Vagina (tissue), 2 donors: Measurements from ENCODE around the gene TSNAXIP1. TPM values are rescaled to one million over a fixed set of nuclear protein-coding genes. Genes with fewer than 3 reads are reported as not detected.

ENCODE experiments used
- DNase-seq, 2 donors: peaks; one replicate each; pipeline ENCODE4 v3.0.0-alpha.2; 2017; ENCODE audit errors: extremely low spot score in 2 of 2
- H3K27ac ChIP-seq: fragments of 200-600 bp; sonication (generic); one replicate; pipeline ENCODE4 v1.5.1; 2019
- H3K27me3 ChIP-seq: fragments of 200-600 bp; sonication (generic); one replicate; pipeline ENCODE4 v1.5.1; 2019
- H3K36me3 ChIP-seq, 2 donors: fragments of 200-600 bp; sonication (generic); one replicate each; pipeline ENCODE4 v1.5.1; 2017 to 2019
- H3K4me1 ChIP-seq: fragments of 200-600 bp; sonication (generic); one replicate; pipeline ENCODE4 v1.5.1; 2019
- H3K4me3 ChIP-seq, 2 donors: fragments of 200-600 bp; sonication (generic); 1 replicate in 1 of 2; 2 replicates in 1 of 2; pipeline ENCODE4 v1.5.1; 2016 to 2019
- H3K9me3 ChIP-seq: fragments of 200-600 bp; sonication (generic); one replicate; pipeline ENCODE4 v1.5.1; 2019
- POLR2A ChIP-seq, 2 donors: fragments of 450-650 bp; IDR thresholded peaks; one replicate each; pipeline ENCODE4 v1.6.1; 2017; ENCODE audit warnings: antibody characterized with exemption in 2 of 2, mild to moderate bottlenecking in 2 of 2, moderate library complexity in 2 of 2
- POLR2AphosphoS5 ChIP-seq, 2 donors: sonication (generic); formaldehyde crosslinking; IDR thresholded peaks; one replicate each; pipeline ENCODE4 v1.9.0; 2017; ENCODE audit warnings: antibody characterized with exemption in 2 of 2, mild to moderate bottlenecking in 2 of 2, low read depth in 1 of 2; ENCODE audit not compliant: insufficient read depth in 1 of 2
- intact Hi-C: fragments of 100-400 bp; cut with DNase I; formaldehyde crosslinking; loops from one replicate; pipeline ENCODE4 v1.15.1; 2023
- total RNA-seq: library from RNA; depleted of rRNA; stranded (reverse); fragments of >200 nt; gene quantifications from one replicate; pipeline ENCODE4 v1.2.3, GENCODE V29; 2016
- TF ChIP-seq, protein P1 (sequence below), 3 experiments: fragments of 450-650 bp in 2 of 3; fragments of 200-600 bp in 1 of 3; sonication (generic) in 1 of 3; IDR thresholded peaks; one replicate each; pipeline ENCODE4 v1.5.1; 2017 to 2019; ENCODE audit warnings: antibody characterized with exemption in 3 of 3, mild to moderate bottlenecking in 2 of 3, moderate library complexity in 2 of 3

The TSNAXIP1 gene
- total RNA-seq, 1 donor from 2014 or later, result not detected

DNA sequence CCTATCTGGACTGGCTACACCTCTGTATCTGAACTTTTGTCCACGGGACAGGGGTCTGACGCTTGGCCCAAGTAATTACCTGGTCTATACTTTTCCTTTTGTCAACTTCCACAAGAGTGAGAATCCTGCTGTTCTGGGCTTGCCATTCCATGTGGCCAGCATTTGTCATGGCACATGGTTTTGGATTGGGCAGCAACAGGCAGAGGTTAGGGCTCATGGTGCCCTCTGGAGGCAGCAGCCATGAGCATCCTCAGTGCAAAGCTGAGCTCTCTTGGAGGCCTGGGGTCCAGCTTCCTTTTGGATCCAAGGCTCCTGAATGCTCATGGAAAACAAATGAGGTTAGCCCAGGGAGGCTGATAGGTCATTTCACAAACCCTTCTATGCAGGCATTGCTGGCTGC lies 58.6 kb downstream of the TSNAXIP1 start:
- Histone ChIP-seq H3K27ac (no peak overlapping the region), H3K4me3 (no peak overlapping the region), H3K4me1 (peaks cover 37% of the 10 kb centered on the region), H3K9me3 (no peaks in the 10 kb centered on the region), H3K36me3 (peaks cover 0 to 44% of the 10 kb centered on the region in 2 donors), H3K27me3 (no peaks in the 10 kb centered on the region)
- TF ChIP-seq POLR2AphosphoS5 (IDR thresholded peaks at IDR 0.05; ENCODE audit: insufficient read depth in 1 of 2, low read depth in 1 of 2) (no peak), POLR2A (IDR thresholded peaks at IDR 0.05) (no peak)
- TF ChIP-seq, protein P1, sequence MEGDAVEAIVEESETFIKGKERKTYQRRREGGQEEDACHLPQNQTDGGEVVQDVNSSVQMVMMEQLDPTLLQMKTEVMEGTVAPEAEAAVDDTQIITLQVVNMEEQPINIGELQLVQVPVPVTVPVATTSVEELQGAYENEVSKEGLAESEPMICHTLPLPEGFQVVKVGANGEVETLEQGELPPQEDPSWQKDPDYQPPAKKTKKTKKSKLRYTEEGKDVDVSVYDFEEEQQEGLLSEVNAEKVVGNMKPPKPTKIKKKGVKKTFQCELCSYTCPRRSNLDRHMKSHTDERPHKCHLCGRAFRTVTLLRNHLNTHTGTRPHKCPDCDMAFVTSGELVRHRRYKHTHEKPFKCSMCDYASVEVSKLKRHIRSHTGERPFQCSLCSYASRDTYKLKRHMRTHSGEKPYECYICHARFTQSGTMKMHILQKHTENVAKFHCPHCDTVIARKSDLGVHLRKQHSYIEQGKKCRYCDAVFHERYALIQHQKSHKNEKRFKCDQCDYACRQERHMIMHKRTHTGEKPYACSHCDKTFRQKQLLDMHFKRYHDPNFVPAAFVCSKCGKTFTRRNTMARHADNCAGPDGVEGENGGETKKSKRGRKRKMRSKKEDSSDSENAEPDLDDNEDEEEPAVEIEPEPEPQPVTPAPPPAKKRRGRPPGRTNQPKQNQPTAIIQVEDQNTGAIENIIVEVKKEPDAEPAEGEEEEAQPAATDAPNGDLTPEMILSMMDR (IDR thresholded peaks at IDR 0.05), result no peak
- no peak for DNase-seq
- intact Hi-C loops, result no loop called here

DNA sequence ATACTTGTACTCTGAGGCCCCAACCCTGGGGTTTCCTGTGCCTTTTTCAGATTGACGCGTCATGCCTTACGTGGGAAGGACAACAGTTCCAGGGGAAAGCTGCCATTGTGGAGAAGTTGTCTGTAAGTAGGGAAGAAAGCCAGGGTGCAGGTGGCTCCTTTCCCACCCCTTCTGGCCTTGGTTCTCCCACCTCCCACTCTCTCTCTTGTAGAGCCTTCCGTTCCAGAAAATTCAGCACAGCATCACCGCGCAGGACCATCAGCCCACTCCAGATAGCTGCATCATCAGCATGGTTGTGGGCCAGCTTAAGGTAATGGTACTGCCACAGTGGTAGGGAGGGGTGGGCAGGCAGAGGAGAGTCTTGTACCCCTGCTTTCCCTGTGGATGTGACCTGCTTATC lies 61.6 kb downstream of the TSNAXIP1 start:
- intact Hi-C loops, result no loop called here
- H3K27me3 ChIP-seq, result no peaks in the 10 kb centered on the region
- TF ChIP-seq POLR2AphosphoS5 (IDR thresholded peaks at IDR 0.05; ENCODE audit: insufficient read depth in 1 of 2, low read depth in 1 of 2) (no peak), POLR2A (IDR thresholded peaks at IDR 0.05) (no peak)
- TF ChIP-seq, protein P1 (IDR thresholded peaks at IDR 0.05), result no peak
- H3K27ac ChIP-seq, result no peak overlapping the region
- H3K36me3 ChIP-seq, result peaks cover 0 to 50% of the 10 kb centered on the region in 2 donors
- H3K4me1 ChIP-seq, result peaks cover 16% of the 10 kb centered on the region
- DNase-seq, result no peak
- no peak overlapping the region for H3K4me3 ChIP-seq
- H3K9me3 ChIP-seq, result no peaks in the 10 kb centered on the region

DNA sequence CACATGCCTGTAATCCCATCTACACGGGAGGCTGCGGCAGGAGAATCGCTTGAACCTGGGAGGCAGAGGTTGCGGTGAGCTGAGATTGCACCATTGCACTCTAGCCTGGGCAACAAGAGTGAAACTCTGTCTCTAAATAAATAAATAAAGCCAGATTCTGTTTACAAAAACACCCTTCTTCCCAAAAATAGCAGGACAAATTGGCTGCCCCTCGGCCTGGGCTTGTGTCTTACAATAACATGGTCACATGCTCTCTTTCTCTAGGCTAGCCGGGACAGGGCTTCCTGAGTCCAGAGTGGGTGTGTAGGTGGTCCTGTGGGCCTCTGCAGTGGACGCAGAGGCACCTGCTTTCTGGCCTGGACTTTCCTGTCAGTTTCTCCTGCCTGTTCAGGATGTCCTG lies 63.0 kb downstream of the TSNAXIP1 start:
- DNase-seq, result no peak
- Histone ChIP-seq H3K27me3 (no peaks in the 10 kb centered on the region), H3K4me1 (peaks cover 22% of the 10 kb centered on the region), H3K9me3 (no peaks in the 10 kb centered on the region), H3K36me3 (peaks cover 0 to 50% of the 10 kb centered on the region in 2 donors), H3K27ac (no peak overlapping the region), H3K4me3 (no peak overlapping the region)
- TF ChIP-seq, protein P1 (IDR thresholded peaks at IDR 0.05), result no peak
- TF ChIP-seq POLR2A (IDR thresholded peaks at IDR 0.05) (no peak), POLR2AphosphoS5 (IDR thresholded peaks at IDR 0.05; ENCODE audit: insufficient read depth in 1 of 2, low read depth in 1 of 2) (no peak)
- intact Hi-C loops, result no loop called here

DNA sequence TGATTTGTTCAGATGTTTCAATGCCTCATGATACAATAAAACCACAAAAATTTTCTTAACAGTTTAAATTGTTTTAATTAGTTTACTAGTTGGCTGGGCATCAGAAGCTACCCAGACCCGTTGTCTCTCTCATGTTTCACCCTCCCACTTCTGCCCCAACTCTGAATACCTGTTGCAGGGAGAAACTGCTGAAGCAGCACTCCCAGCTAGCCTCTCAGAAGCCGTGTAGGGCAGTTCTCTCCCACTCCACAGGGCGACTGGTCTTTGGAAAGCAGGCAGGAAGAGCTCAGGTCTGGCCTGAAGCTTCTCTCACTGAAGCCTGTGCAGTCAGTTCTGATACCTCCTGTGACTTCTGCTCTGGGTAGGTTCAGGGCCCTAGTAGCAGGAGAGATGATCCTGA lies 64.6 kb downstream of the TSNAXIP1 start:
- H3K4me3 ChIP-seq, result no peak overlapping the region
- no peak for DNase-seq
- intact Hi-C loops, result no loop called here
- TF ChIP-seq POLR2A (IDR thresholded peaks at IDR 0.05), result no peak
- no peak for TF ChIP-seq POLR2AphosphoS5 (IDR thresholded peaks at IDR 0.05; ENCODE audit: insufficient read depth in 1 of 2, low read depth in 1 of 2)
- TF ChIP-seq, protein P1 (IDR thresholded peaks at IDR 0.05), result no peak
- no peaks in the 10 kb centered on the region for H3K9me3 ChIP-seq
- H3K27ac ChIP-seq, result no peak overlapping the region
- H3K27me3 ChIP-seq, result no peaks in the 10 kb centered on the region
- H3K36me3 ChIP-seq, result peaks cover 0 to 46% of the 10 kb centered on the region in 2 donors
- H3K4me1 ChIP-seq, result peaks cover 39% of the 10 kb centered on the region

DNA sequence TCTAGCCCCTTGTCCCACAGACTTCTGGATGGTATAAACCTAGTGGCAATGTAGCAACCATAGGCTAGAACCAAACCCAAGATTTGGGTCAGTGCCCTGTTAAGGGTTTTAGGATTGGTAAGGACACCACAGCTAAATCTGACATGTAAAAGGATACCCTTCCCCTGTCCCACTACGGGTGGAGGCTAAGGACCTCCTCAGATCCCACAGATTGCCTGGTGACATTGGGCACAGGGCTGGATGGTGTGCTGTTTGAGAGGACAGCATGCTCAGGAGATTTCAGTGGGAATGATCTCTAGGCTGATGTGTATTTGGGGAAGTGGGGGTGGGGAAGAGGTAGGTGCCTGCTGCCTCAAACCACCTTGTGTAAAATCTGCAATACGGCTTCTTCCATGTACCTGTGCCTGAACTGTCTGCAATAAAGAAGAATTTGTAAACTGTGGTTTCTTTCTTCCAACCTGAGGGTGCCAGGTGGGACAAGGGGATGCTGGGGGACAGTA lies 65.5 kb downstream of the TSNAXIP1 start:
- TF ChIP-seq, protein P1 (IDR thresholded peaks at IDR 0.05), result no peak
- TF ChIP-seq POLR2A (IDR thresholded peaks at IDR 0.05), result no peak
- no peak for TF ChIP-seq POLR2AphosphoS5 (IDR thresholded peaks at IDR 0.05; ENCODE audit: insufficient read depth in 1 of 2, low read depth in 1 of 2)
- H3K4me3 ChIP-seq, result peak overlapping the region; percentile 78 to 94
- H3K36me3 ChIP-seq, result peaks cover 0 to 50% of the 10 kb centered on the region in 2 donors
- intact Hi-C loops, result no loop called here
- no peaks in the 10 kb centered on the region for H3K9me3 ChIP-seq
- no peak for DNase-seq
- peaks cover 40% of the 10 kb centered on the region for H3K4me1 ChIP-seq
- peak overlapping the region; percentile 73 for H3K27ac ChIP-seq
- H3K27me3 ChIP-seq, result no peaks in the 10 kb centered on the region
